Neural progenitor cell (in vitro differentiated cells): ENCODE results near the gene CHST5.
"Not testable (repeated sequence)": the region's sequence is repeated elsewhere in the genome, so short reads cannot be mapped to it uniquely, and the experiment has no call there.

ENCODE experiments used
- EZH2 ChIP-seq: fragments of 200-600 bp; sonication (generic); IDR thresholded peaks from 2 replicates; pipeline ENCODE4 v1.6.1; 2017; ENCODE audit warnings: antibody characterized with exemption, mild to moderate bottlenecking, moderate library complexity
- TF ChIP-seq, protein P1 (sequence below): fragments of 200-600 bp; sonication (generic); IDR thresholded peaks from 2 replicates; pipeline ENCODE4 v1.5.1; 2017; ENCODE audit warnings: antibody characterized with exemption, mild to moderate bottlenecking

GRCh38 chr16:75548456-75548855 lies 12.5 kb upstream of the CHST5 start:
- TF ChIP-seq, protein P1, sequence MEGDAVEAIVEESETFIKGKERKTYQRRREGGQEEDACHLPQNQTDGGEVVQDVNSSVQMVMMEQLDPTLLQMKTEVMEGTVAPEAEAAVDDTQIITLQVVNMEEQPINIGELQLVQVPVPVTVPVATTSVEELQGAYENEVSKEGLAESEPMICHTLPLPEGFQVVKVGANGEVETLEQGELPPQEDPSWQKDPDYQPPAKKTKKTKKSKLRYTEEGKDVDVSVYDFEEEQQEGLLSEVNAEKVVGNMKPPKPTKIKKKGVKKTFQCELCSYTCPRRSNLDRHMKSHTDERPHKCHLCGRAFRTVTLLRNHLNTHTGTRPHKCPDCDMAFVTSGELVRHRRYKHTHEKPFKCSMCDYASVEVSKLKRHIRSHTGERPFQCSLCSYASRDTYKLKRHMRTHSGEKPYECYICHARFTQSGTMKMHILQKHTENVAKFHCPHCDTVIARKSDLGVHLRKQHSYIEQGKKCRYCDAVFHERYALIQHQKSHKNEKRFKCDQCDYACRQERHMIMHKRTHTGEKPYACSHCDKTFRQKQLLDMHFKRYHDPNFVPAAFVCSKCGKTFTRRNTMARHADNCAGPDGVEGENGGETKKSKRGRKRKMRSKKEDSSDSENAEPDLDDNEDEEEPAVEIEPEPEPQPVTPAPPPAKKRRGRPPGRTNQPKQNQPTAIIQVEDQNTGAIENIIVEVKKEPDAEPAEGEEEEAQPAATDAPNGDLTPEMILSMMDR = not testable (repeated sequence)
- not testable (repeated sequence) for TF ChIP-seq EZH2
